BLaER1 (cell line): Measurements from ENCODE around the gene SLC6A5.
"Not testable (repeated sequence)": the region's sequence is repeated elsewhere in the genome, so short reads cannot be mapped to it uniquely, and the experiment has no call there.

Experiments
- H3K27ac ChIP-seq: shearing (Covaris generic); formaldehyde crosslinking; 2 replicates; pipeline ENCODE4 v1.8.1; 2022
- H3K27me3 ChIP-seq: shearing (Covaris generic); formaldehyde crosslinking; 2 replicates; pipeline ENCODE4 v1.8.1; 2022
- H3K36me3 ChIP-seq: shearing (Covaris generic); formaldehyde crosslinking; 2 replicates; pipeline ENCODE4 v1.8.1; 2022
- H3K4me1 ChIP-seq: shearing (Covaris generic); formaldehyde crosslinking; 2 replicates; pipeline ENCODE4 v1.8.1; 2022
- H3K4me2 ChIP-seq: shearing (Covaris generic); formaldehyde crosslinking; 2 replicates; pipeline ENCODE4 v1.8.1; 2022
- H3K4me3 ChIP-seq: shearing (Covaris generic); formaldehyde crosslinking; 2 replicates; pipeline ENCODE4 v1.8.1; 2022
- H3K9ac ChIP-seq: shearing (Covaris generic); formaldehyde crosslinking; 2 replicates; pipeline ENCODE4 v1.8.1; 2022
- H3K9me3 ChIP-seq: shearing (Covaris generic); formaldehyde crosslinking; 2 replicates; pipeline ENCODE4 v1.8.1; 2022
- H4K20me1 ChIP-seq: shearing (Covaris generic); formaldehyde crosslinking; 2 replicates; pipeline ENCODE4 v1.8.1; 2022
- Cebpa-rat ChIP-seq: shearing (Covaris generic); IDR thresholded peaks from 2 replicates; pipeline ENCODE4 v1.8.1; 2022

SLC6A5 gene

GRCh38 chr11:20599221-20600019, at the start of gene SLC6A5:
Gene SLC6A5, plus strand, starts transcription at chr11:20599608. Its CDS starts 65 bp downstream, at chr11:20599673.
- Histone ChIP-seq H3K9me3 (peaks cover 44% of the 10 kb centered on the region), H3K9ac (no peak within 1 kb of the TSS), H3K27ac (no peak within 1 kb of the TSS), H3K4me1 (no peaks in the 10 kb centered on the region), H4K20me1 (no peaks in the 10 kb centered on the region), H3K4me3 (no peak within 1 kb of the TSS), H3K27me3 (peaks cover 67% of the 10 kb centered on the region), H3K4me2 (no peak within 1 kb of the TSS), H3K36me3 (no peaks in the 10 kb centered on the region)
- TF ChIP-seq Cebpa-rat: no peak

- no peaks in the 10 kb centered on the region for H3K36me3 ChIP-seq
- no peaks in the 10 kb centered on the region for H3K27me3 ChIP-seq
- no peak overlapping the region for H3K4me2 ChIP-seq
- no peaks in the 10 kb centered on the region for H3K4me1 ChIP-seq
- no peak for TF ChIP-seq Cebpa-rat
- no peaks in the 10 kb centered on the region for H4K20me1 ChIP-seq
- H3K4me3 ChIP-seq: no peak overlapping the region
- no peak overlapping the region for H3K9ac ChIP-seq
- H3K27ac ChIP-seq: no peak overlapping the region
- peaks cover 9% of the 10 kb centered on the region for H3K9me3 ChIP-seq
These were observed 48.3 kb upstream of the SLC6A5 start for GRCh38 chr11:20551096-20551495.

- Histone ChIP-seq H3K36me3 (no peaks in the 10 kb centered on the region), H3K9ac (no peak overlapping the region), H3K27me3 (no peaks in the 10 kb centered on the region), H3K4me1 (no peaks in the 10 kb centered on the region), H3K4me2 (no peak overlapping the region), H3K9me3 (peaks cover 23% of the 10 kb centered on the region), H3K4me3 (no peak overlapping the region), H4K20me1 (no peaks in the 10 kb centered on the region), H3K27ac (no peak overlapping the region)
- TF ChIP-seq Cebpa-rat: no peak
These were observed 43.6 kb upstream of the SLC6A5 start for GRCh38 chr11:20555783-20556182.

GRCh38 chr11:20556396-20556795, 43.0 kb upstream of the SLC6A5 start:
- not testable (repeated sequence) for H3K36me3 ChIP-seq, H3K4me1 ChIP-seq, H3K27me3 ChIP-seq, H3K9ac ChIP-seq, H3K4me2 ChIP-seq, H3K4me3 ChIP-seq, H3K27ac ChIP-seq, H4K20me1 ChIP-seq
- H3K9me3 ChIP-seq: peaks cover 23% of the 10 kb centered on the region

GRCh38 chr11:20558741-20559140, 40.7 kb upstream of the SLC6A5 start:
- Histone ChIP-seq H3K9ac (no peak overlapping the region), H3K27ac (no peak overlapping the region)

GRCh38 chr11:20559523-20560300, 39.7 kb upstream of the SLC6A5 start:
- no peak for TF ChIP-seq Cebpa-rat
- no peak overlapping the region for H3K9ac ChIP-seq
- no peak overlapping the region for H3K27ac ChIP-seq
- no peak overlapping the region for H3K4me2 ChIP-seq
- no peaks in the 10 kb centered on the region for H3K36me3 ChIP-seq
- peaks cover 23% of the 10 kb centered on the region for H3K9me3 ChIP-seq
- no peaks in the 10 kb centered on the region for H3K27me3 ChIP-seq
- H3K4me1 ChIP-seq: no peaks in the 10 kb centered on the region
- no peak overlapping the region for H3K4me3 ChIP-seq
- H4K20me1 ChIP-seq: no peaks in the 10 kb centered on the region

More at GRCh38 chr11:20558741-20559140, 40.7 kb upstream of the SLC6A5 start:
- TF ChIP-seq Cebpa-rat: no peak
- Histone ChIP-seq H3K36me3 (no peaks in the 10 kb centered on the region), H3K4me2 (no peak overlapping the region), H3K4me3 (no peak overlapping the region), H3K27me3 (no peaks in the 10 kb centered on the region), H4K20me1 (no peaks in the 10 kb centered on the region), H3K9me3 (peaks cover 23% of the 10 kb centered on the region), H3K4me1 (no peaks in the 10 kb centered on the region)

- Histone ChIP-seq H4K20me1 (no peaks in the 10 kb centered on the region), H3K4me1 (no peaks in the 10 kb centered on the region), H3K27ac (no peak overlapping the region), H3K4me3 (no peak overlapping the region), H3K36me3 (no peaks in the 10 kb centered on the region), H3K4me2 (no peak overlapping the region), H3K9ac (no peak overlapping the region), H3K9me3 (peaks cover 6% of the 10 kb centered on the region; the same call in 1 of the 2 replicates), H3K27me3 (no peaks in the 10 kb centered on the region)
- no peak for TF ChIP-seq Cebpa-rat
These were observed 37.5 kb upstream of the SLC6A5 start for GRCh38 chr11:20561915-20562314.

GRCh38 chr11:20563866-20564265, 35.5 kb upstream of the SLC6A5 start:
- no peaks in the 10 kb centered on the region for H4K20me1 ChIP-seq

GRCh38 chr11:20564846-20565635, 34.4 kb upstream of the SLC6A5 start:
- H3K4me3 ChIP-seq: no peak overlapping the region

More at GRCh38 chr11:20563866-20564265, 35.5 kb upstream of the SLC6A5 start:
- Histone ChIP-seq H3K4me3 (no peak overlapping the region), H3K36me3 (no peaks in the 10 kb centered on the region), H3K9ac (no peak overlapping the region), H3K9me3 (no peaks in the 10 kb centered on the region), H3K4me1 (no peaks in the 10 kb centered on the region), H3K27me3 (no peaks in the 10 kb centered on the region), H3K4me2 (no peak overlapping the region), H3K27ac (no peak overlapping the region)
- no peak for TF ChIP-seq Cebpa-rat

GRCh38 chr11:20566115-20566514, 33.3 kb upstream of the SLC6A5 start:
- H3K9ac ChIP-seq, H3K9me3 ChIP-seq, H3K4me3 ChIP-seq, H3K4me2 ChIP-seq, H3K36me3 ChIP-seq, H3K27ac ChIP-seq, H3K4me1 ChIP-seq, H3K27me3 ChIP-seq, H4K20me1 ChIP-seq: not testable (repeated sequence)

More at GRCh38 chr11:20564846-20565635, 34.4 kb upstream of the SLC6A5 start:
- no peak overlapping the region for H3K4me2 ChIP-seq
- H3K9ac ChIP-seq: no peak overlapping the region
- no peak for TF ChIP-seq Cebpa-rat
- no peaks in the 10 kb centered on the region for H3K36me3 ChIP-seq
- no peaks in the 10 kb centered on the region for H3K9me3 ChIP-seq
- H3K27ac ChIP-seq: no peak overlapping the region
- H4K20me1 ChIP-seq: no peaks in the 10 kb centered on the region
- H3K4me1 ChIP-seq: no peaks in the 10 kb centered on the region
- H3K27me3 ChIP-seq: no peaks in the 10 kb centered on the region
